Cardiac fibroblast (primary cell): ENCODE measurements around the gene EIPR1.

Source experiments
- DNase-seq, 2 donors: peaks; one replicate each; pipeline versions ENCODE4 v3.0.0 to v3.0.0-alpha.2; 2010; ENCODE audit warnings: low read depth in 2 of 2
- H3K4me3 ChIP-seq, 2 donors: replicated peaks in 1 of 2; 1 replicate in 1 of 2; 2 replicates in 1 of 2; pipeline ENCODE4 v1.5.1; 2011; ENCODE audit warnings: low read depth in 2 of 2, low read length in 2 of 2, mild to moderate bottlenecking in 2 of 2, moderate library complexity in 1 of 2
- TF ChIP-seq, protein P1 (sequence below): IDR thresholded peaks from one replicate; pipeline ENCODE4 v1.5.1; 2011; ENCODE audit warnings: low read depth, mild to moderate bottlenecking, low read length, inconsistent platforms

Gene EIPR1

DNA sequence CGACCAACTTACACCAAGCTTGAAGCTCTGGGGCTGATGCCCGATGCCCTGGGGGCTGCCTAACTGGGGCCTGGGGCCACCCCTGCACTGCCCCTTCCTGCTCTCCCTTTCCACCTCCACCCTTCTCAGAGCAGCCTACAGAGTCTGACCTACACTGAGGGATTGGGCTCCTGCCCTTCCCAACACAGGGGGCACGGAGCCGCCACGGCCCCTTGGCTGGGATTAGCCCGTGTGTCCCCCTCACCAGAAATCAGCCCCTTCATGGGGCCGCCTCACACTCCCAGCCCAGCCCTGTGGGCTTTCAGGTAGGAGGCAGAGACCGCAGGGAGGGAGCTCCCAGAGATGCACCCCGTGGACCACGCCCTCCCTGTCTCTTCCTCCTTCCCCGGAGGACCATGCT is 198.0 kb downstream of the EIPR1 start:
- H3K4me3 ChIP-seq: no peak overlapping the region
- DNase-seq: no peak
- TF ChIP-seq, protein P1, sequence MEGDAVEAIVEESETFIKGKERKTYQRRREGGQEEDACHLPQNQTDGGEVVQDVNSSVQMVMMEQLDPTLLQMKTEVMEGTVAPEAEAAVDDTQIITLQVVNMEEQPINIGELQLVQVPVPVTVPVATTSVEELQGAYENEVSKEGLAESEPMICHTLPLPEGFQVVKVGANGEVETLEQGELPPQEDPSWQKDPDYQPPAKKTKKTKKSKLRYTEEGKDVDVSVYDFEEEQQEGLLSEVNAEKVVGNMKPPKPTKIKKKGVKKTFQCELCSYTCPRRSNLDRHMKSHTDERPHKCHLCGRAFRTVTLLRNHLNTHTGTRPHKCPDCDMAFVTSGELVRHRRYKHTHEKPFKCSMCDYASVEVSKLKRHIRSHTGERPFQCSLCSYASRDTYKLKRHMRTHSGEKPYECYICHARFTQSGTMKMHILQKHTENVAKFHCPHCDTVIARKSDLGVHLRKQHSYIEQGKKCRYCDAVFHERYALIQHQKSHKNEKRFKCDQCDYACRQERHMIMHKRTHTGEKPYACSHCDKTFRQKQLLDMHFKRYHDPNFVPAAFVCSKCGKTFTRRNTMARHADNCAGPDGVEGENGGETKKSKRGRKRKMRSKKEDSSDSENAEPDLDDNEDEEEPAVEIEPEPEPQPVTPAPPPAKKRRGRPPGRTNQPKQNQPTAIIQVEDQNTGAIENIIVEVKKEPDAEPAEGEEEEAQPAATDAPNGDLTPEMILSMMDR: no peak

DNA sequence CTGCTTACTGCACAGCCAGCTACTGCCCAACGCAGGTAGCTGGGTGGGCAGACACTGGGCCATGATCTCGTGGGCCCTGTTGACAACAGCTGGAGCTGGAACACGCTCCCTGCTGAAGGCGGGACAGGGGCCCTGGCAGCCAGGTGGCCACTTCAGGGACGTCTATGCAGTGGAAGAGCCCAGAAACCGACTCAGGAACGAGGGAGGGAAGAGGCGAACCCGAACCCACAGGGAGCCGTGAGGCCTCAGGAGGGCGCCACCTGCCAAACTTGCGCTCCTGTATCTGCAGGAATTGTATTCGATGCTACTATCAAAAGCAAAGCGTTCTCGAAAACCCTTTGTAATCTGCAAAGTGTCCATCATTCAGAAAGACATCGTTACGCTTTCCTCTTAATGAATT is 198.4 kb downstream of the EIPR1 start:
- H3K4me3 ChIP-seq: no peak overlapping the region
- DNase-seq: no peak
- TF ChIP-seq, protein P1: no peak

DNA sequence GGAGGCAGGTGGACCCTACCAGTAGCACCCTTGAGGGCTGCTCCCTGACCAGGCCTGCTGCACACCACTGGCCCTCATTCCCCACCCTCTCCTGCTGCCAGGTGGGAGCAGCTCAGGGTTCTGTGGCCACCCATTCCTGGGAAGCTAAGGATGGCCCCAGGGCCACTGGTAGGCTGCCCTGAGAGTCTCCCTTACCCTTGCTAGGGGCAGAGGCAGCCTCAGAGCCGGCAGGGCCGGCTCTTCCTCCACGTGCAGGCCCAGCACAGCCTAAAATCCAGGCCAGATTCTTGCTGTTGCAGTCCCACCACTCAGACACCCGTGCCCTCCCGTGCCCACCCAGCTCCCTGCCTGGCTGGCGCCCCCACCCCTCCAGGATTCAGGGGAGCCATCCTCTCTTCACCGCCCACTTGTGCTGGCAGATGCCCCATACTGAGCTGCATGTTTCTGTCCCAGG is 199.0 kb downstream of the EIPR1 start:
- no peak overlapping the region for H3K4me3 ChIP-seq
- no peak for DNase-seq
- TF ChIP-seq, protein P1: no peak

DNA sequence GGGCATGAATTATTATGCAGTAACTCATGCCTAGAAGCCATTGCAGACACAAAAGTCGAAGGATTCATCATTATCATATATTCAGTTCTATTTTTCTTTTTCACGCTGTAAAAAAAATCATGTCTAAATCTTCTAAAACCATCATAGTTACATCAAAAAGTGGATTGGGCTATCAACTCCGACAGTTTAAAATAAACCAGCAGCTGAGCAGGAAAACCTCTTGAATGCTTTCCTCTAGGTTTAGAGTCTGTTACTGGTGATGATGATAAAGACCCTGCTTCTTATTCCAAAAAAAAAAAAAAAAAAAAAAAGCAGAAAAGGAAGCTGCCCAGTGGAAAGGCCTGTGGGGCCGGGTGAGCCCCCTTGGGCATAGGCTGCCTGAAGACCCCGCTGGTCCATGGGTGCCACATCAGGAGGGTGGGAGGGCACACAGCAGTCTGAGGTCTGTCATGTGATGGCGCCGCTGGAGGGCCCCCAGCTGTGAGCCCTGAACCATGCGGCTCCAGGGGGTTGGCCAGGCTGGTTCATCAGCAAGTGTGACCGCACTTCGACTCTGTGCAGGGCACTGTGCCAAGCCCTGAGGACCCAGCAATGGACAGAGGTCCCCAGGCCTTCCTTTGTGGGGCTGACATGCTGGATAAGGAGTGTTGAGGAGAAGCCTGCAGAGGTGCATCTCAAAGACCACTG is 199.6 kb downstream of the EIPR1 start:
- H3K4me3 ChIP-seq: no peak overlapping the region
- no peak for DNase-seq
- TF ChIP-seq, protein P1: no peak

DNA sequence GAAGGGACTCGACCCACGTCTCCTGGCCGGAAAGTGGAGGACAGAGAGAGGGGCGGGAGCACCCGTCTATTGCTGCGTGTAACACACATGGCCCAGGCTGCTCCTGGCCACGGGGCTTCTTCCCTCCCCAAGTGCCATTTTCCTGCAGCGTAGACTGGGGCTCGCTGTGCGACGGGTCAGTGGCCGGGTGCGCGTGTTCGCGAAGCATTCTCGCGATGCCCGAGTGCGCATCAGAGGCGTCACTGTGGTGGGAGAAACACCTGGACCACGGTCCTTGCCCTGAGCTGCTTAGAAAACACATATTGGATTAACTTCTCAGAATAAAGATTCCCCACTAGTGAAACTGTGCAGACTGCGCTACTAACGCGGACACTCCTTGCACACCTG is 200.8 kb downstream of the EIPR1 start:
- DNase-seq: no peak
- TF ChIP-seq, protein P1: no peak
- no peak overlapping the region for H3K4me3 ChIP-seq

DNA sequence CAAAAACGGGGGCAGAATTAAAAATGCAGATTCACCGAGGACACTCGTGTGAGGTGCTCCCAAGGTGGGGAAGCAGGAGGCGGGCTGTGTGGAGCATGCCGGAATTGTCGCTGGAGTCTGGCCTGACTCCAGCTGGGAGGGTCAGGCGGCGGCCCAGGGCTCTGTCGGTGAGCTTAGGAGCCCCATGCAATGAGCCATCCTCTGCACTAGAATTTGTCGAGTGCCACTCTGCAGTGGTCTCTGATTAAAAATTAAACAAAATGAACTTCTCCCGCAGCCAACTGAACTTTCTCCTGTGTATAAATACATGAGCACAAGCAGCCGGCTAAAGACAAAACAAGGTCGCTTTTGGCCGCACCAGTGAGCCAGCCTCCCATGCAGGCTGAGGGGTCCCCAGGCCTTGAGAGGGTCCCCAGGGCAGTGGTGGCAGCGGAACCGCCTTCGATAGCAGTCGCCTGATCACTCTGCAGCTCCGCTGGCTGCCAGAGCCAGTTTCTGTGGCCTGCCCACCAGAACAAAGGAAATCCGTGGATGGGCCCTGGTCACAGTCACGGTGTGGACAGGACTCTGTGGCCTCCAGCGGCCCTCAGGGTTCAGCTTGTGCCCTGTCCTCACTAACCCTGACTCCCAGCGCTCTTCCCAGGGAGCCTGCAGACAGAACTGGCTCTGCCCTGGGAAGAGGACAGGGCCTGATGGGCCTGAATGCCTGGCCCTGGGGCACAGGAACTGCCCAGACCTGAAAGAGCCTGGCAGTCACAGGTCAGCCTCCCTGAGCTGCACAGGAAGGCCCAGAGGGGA is 201.3 kb downstream of the EIPR1 start:
- TF ChIP-seq, protein P1: no peak
- H3K4me3 ChIP-seq: no peak overlapping the region

More for the DNA sequence above, 201.3 kb downstream of the EIPR1 start:
- DNase-seq: no peak
